Effector memory CD8-positive, alpha-beta T cell (primary cell): ENCODE results near the gene KCTD12.

Experiments
- ATAC-seq: fragments of 150-1000 bp; cut with Tn5 transposase; replicated peaks from 2 replicates; pipeline ENCODE4 v1.10.0; 2021; ENCODE audit warnings: mild to moderate bottlenecking, moderate library complexity
- DNase-seq, 3 experiments: peaks; one replicate each; pipeline ENCODE4 v3.0.0; 2021
- H3K27ac Mint-ChIP-seq, 2 donors: one replicate each; pipeline ENCODE4 v1.8.0; 2022; ENCODE audit warnings: mild to moderate bottlenecking in 2 of 2, mixed read lengths in 2 of 2, moderate library complexity in 2 of 2
- H3K27me3 Mint-ChIP-seq, 2 donors: one replicate each; pipeline ENCODE4 v1.8.0; 2022; ENCODE audit warnings: mixed read lengths in 2 of 2
- H3K36me3 Mint-ChIP-seq: one replicate; pipeline ENCODE4 v1.8.0; 2022; ENCODE audit warnings: mild to moderate bottlenecking, moderate library complexity, mixed read lengths; ENCODE audit not compliant: insufficient read depth
- H3K4me1 Mint-ChIP-seq, 2 donors: one replicate each; pipeline ENCODE4 v1.8.0; 2022; ENCODE audit warnings: low read depth in 2 of 2, mixed read lengths in 2 of 2
- H3K4me3 Mint-ChIP-seq, 2 donors: one replicate each; pipeline ENCODE4 v1.8.0; 2022; ENCODE audit warnings: mild to moderate bottlenecking in 2 of 2, mixed read lengths in 2 of 2, moderate library complexity in 2 of 2
- H3K9me3 Mint-ChIP-seq, 2 donors: one replicate each; pipeline ENCODE4 v1.8.0; 2022; ENCODE audit warnings: mixed read lengths in 2 of 2

Gene KCTD12

GRCh38 chr13:76864259-76864658 is 21.9 kb downstream of the KCTD12 start:
- Mint-ChIP-seq H3K9me3 (no peaks in the 10 kb centered on the region), H3K36me3 (peaks cover under 1% of the 10 kb centered on the region)
- no peak for ATAC-seq

GRCh38 chr13:76863022-76863421 is 23.2 kb downstream of the KCTD12 start:
- H3K27ac Mint-ChIP-seq, result no peak overlapping the region
- H3K4me1 Mint-ChIP-seq, result no peaks in the 10 kb centered on the region
- peaks cover 39 to 52% of the 10 kb centered on the region in 2 donors for H3K27me3 Mint-ChIP-seq
- no peaks in the 10 kb centered on the region for H3K36me3 Mint-ChIP-seq
- H3K9me3 Mint-ChIP-seq, result no peaks in the 10 kb centered on the region
- DNase-seq (no peak), ATAC-seq (no peak)
- H3K4me3 Mint-ChIP-seq, result no peak overlapping the region

More at GRCh38 chr13:76864259-76864658, 21.9 kb downstream of the KCTD12 start:
- H3K27ac Mint-ChIP-seq, result no peak overlapping the region
- H3K4me1 Mint-ChIP-seq, result no peaks in the 10 kb centered on the region
- H3K4me3 Mint-ChIP-seq, result no peak overlapping the region
- H3K27me3 Mint-ChIP-seq, result peaks cover 38 to 52% of the 10 kb centered on the region in 2 donors
- no peak for DNase-seq

GRCh38 chr13:76861859-76862258 is 24.3 kb downstream of the KCTD12 start:
- peaks cover 41 to 44% of the 10 kb centered on the region in 2 donors for H3K27me3 Mint-ChIP-seq
- DNase-seq, result no peak
- no peaks in the 10 kb centered on the region for H3K4me1 Mint-ChIP-seq
- H3K9me3 Mint-ChIP-seq, result no peaks in the 10 kb centered on the region
- no peak overlapping the region for H3K4me3 Mint-ChIP-seq
- ATAC-seq, result no peak
- H3K27ac Mint-ChIP-seq, result no peak overlapping the region
- no peaks in the 10 kb centered on the region for H3K36me3 Mint-ChIP-seq

- Mint-ChIP-seq H3K4me1 (peaks cover 0 to 3% of the 10 kb centered on the region in 2 donors), H3K36me3 (no peaks in the 10 kb centered on the region), H3K9me3 (no peaks in the 10 kb centered on the region), H3K4me3 (no peak overlapping the region), H3K27me3 (peaks cover 32 to 34% of the 10 kb centered on the region in 2 donors), H3K27ac (no peak overlapping the region)
- DNase-seq (no peak), ATAC-seq (no peak)
Measured at GRCh38 chr13:76860706-76861105, 25.5 kb downstream of the KCTD12 start.

- DNase-seq (no peak), ATAC-seq (no peak)
Measured at GRCh38 chr13:76854894-76855293, 31.3 kb downstream of the KCTD12 start.

GRCh38 chr13:76853921-76854608 is 32.1 kb downstream of the KCTD12 start:
- no peak overlapping the region for H3K4me3 Mint-ChIP-seq
- H3K4me1 Mint-ChIP-seq, result peaks cover 0 to 4% of the 10 kb centered on the region in 2 donors
- ATAC-seq (no peak), DNase-seq (no peak)
- no peaks in the 10 kb centered on the region for H3K9me3 Mint-ChIP-seq
- no peak overlapping the region for H3K27ac Mint-ChIP-seq
- no peaks in the 10 kb centered on the region for H3K36me3 Mint-ChIP-seq
- H3K27me3 Mint-ChIP-seq, result peaks cover 0 to 11% of the 10 kb centered on the region in 2 donors

More at GRCh38 chr13:76854894-76855293, 31.3 kb downstream of the KCTD12 start:
- H3K27ac Mint-ChIP-seq, result no peak overlapping the region
- no peaks in the 10 kb centered on the region for H3K9me3 Mint-ChIP-seq
- no peak overlapping the region for H3K4me3 Mint-ChIP-seq
- peaks cover 0 to 4% of the 10 kb centered on the region in 2 donors for H3K4me1 Mint-ChIP-seq
- no peaks in the 10 kb centered on the region for H3K36me3 Mint-ChIP-seq
- peaks cover under 1 to 11% of the 10 kb centered on the region in 2 donors for H3K27me3 Mint-ChIP-seq

- ATAC-seq, result no peak
- no peaks in the 10 kb centered on the region for H3K9me3 Mint-ChIP-seq
- no peaks in the 10 kb centered on the region for H3K36me3 Mint-ChIP-seq
- H3K4me3 Mint-ChIP-seq, result no peak overlapping the region
- DNase-seq, result no peak
- peaks cover 0 to 4% of the 10 kb centered on the region in 2 donors for H3K4me1 Mint-ChIP-seq
- H3K27me3 Mint-ChIP-seq, result peaks cover 0 to 11% of the 10 kb centered on the region in 2 donors
- H3K27ac Mint-ChIP-seq, result no peak overlapping the region
Measured at GRCh38 chr13:76853481-76853880, 32.7 kb downstream of the KCTD12 start.

GRCh38 chr13:76852986-76853385 is 33.2 kb downstream of the KCTD12 start:
- no peaks in the 10 kb centered on the region for H3K36me3 Mint-ChIP-seq
- H3K27me3 Mint-ChIP-seq, result peaks cover 0 to 10% of the 10 kb centered on the region in 2 donors
- no peak overlapping the region for H3K4me3 Mint-ChIP-seq
- H3K9me3 Mint-ChIP-seq, result no peaks in the 10 kb centered on the region
- DNase-seq (no peak), ATAC-seq (no peak)
- H3K27ac Mint-ChIP-seq, result no peak overlapping the region
- peaks cover 0 to 4% of the 10 kb centered on the region in 2 donors for H3K4me1 Mint-ChIP-seq

GRCh38 chr13:76851961-76852360 is 34.2 kb downstream of the KCTD12 start:
- Mint-ChIP-seq H3K27me3 (peaks cover 0 to 4% of the 10 kb centered on the region in 2 donors), H3K27ac (no peak overlapping the region)
- ATAC-seq, result no peak

GRCh38 chr13:76849493-76849892 is 36.7 kb downstream of the KCTD12 start:
- H3K9me3 Mint-ChIP-seq, result no peaks in the 10 kb centered on the region
- no peaks in the 10 kb centered on the region for H3K4me1 Mint-ChIP-seq
- no peak overlapping the region for H3K27ac Mint-ChIP-seq
- DNase-seq, result no peak
- H3K4me3 Mint-ChIP-seq, result no peak overlapping the region
- no peak for ATAC-seq
- peaks cover 0 to 4% of the 10 kb centered on the region in 2 donors for H3K27me3 Mint-ChIP-seq
- no peaks in the 10 kb centered on the region for H3K36me3 Mint-ChIP-seq

More at GRCh38 chr13:76851961-76852360, 34.2 kb downstream of the KCTD12 start:
- Mint-ChIP-seq H3K4me3 (no peak overlapping the region), H3K9me3 (no peaks in the 10 kb centered on the region), H3K36me3 (no peaks in the 10 kb centered on the region), H3K4me1 (peaks cover 0 to 4% of the 10 kb centered on the region in 2 donors)
- no peak for DNase-seq

- peaks cover 0 to 5% of the 10 kb centered on the region in 2 donors for H3K27me3 Mint-ChIP-seq
- H3K4me1 Mint-ChIP-seq, result no peaks in the 10 kb centered on the region
- no peaks in the 10 kb centered on the region for H3K9me3 Mint-ChIP-seq
- H3K36me3 Mint-ChIP-seq, result no peaks in the 10 kb centered on the region
- no peak overlapping the region for H3K4me3 Mint-ChIP-seq
- DNase-seq, result no peak
- ATAC-seq, result no peak
- no peak overlapping the region for H3K27ac Mint-ChIP-seq
Measured at GRCh38 chr13:76848596-76848995, 37.6 kb downstream of the KCTD12 start.

GRCh38 chr13:76846363-76846762 is 39.8 kb downstream of the KCTD12 start:
- peaks cover 12 to 17% of the 10 kb centered on the region in 2 donors for H3K27me3 Mint-ChIP-seq
- DNase-seq (no peak), ATAC-seq (no peak)
- no peak overlapping the region for H3K4me3 Mint-ChIP-seq
- no peak overlapping the region for H3K27ac Mint-ChIP-seq
- no peaks in the 10 kb centered on the region for H3K9me3 Mint-ChIP-seq
- no peaks in the 10 kb centered on the region for H3K36me3 Mint-ChIP-seq
- H3K4me1 Mint-ChIP-seq, result no peaks in the 10 kb centered on the region

- peaks cover 12 to 18% of the 10 kb centered on the region in 2 donors for H3K27me3 Mint-ChIP-seq
- H3K9me3 Mint-ChIP-seq, result no peaks in the 10 kb centered on the region
- H3K4me1 Mint-ChIP-seq, result no peaks in the 10 kb centered on the region
- no peak overlapping the region for H3K27ac Mint-ChIP-seq
- ATAC-seq, result no peak
- no peaks in the 10 kb centered on the region for H3K36me3 Mint-ChIP-seq
- DNase-seq, result no peak
- no peak overlapping the region for H3K4me3 Mint-ChIP-seq
Measured at GRCh38 chr13:76845865-76846264, 40.3 kb downstream of the KCTD12 start.

GRCh38 chr13:76845367-76845766 is 40.8 kb downstream of the KCTD12 start:
- Mint-ChIP-seq H3K9me3 (no peaks in the 10 kb centered on the region), H3K36me3 (no peaks in the 10 kb centered on the region), H3K4me1 (no peaks in the 10 kb centered on the region), H3K27ac (no peak overlapping the region), H3K4me3 (no peak overlapping the region), H3K27me3 (peaks cover 12 to 21% of the 10 kb centered on the region in 2 donors)
- ATAC-seq (no peak), DNase-seq (no peak)
